Endothelial cell of umbilical vein (primary cell): ENCODE data around the gene EML6. TPM values are rescaled to one million over a fixed set of nuclear protein-coding genes. Genes with fewer than 3 reads are reported as not detected.

Experiments used
- BruUV-seq: library from RNA; stranded (reverse); fragments of 400-500 nt; replicated peaks from 2 replicates; lab custom pipeline; 2021; lab: Mats Ljungman, UMichigan
- CTCF ChIA-PET: fragments of 300-600, 350-600 bp; sonication (Branson Sonifier 250); formaldehyde crosslinking; loops from one replicate; lab custom pipeline; 2021; ENCODE audit warnings: antibody characterized with exemption, inconsistent platforms; lab: Charles Lee
- POLR2A ChIA-PET: fragments of 300-600, 350-600 bp; sonication (Branson Sonifier 250); formaldehyde crosslinking; loops from one replicate; lab custom pipeline; 2021; ENCODE audit warnings: antibody characterized with exemption, inconsistent platforms; lab: Charles Lee
- DNase-seq: peaks from one replicate; pipeline ENCODE4 v3.0.0-alpha.2; 2011; ENCODE audit warnings: low read depth, low spot score
- FAIRE-seq: peaks from 2 replicates; lab custom pipeline; 2011; peaks lifted over from hg19 to GRCh38; lab: Jason Lieb, UNC
- H2AFZ ChIP-seq: 2 replicates; pipeline ENCODE4 v1.6.0; 2012; ENCODE audit warnings: low read depth, low read length, control low read depth, inconsistent platforms
- H3K27ac ChIP-seq: 2 replicates; pipeline ENCODE4 v1.5.1; 2011; ENCODE audit warnings: low read depth, mild to moderate bottlenecking, control low read depth, low read length, moderate library complexity; ENCODE audit not compliant: insufficient read depth
- H3K27me3 ChIP-seq, 2 experiments: 2 replicates each; pipeline versions ENCODE4 v1.6.0 to v1.6.1; 2011; ENCODE audit warnings: low read length in 2 of 2, mixed read lengths in 1 of 2; ENCODE audit not compliant: control insufficient read depth in 2 of 2, insufficient read depth in 2 of 2
- H3K36me3 ChIP-seq, 2 experiments: 2 replicates in 1 of 2; 3 replicates in 1 of 2; pipeline ENCODE4 v1.5.1; 2011; ENCODE audit warnings: low read length in 2 of 2, mild to moderate bottlenecking in 1 of 2, moderate library complexity in 1 of 2; ENCODE audit not compliant: control insufficient read depth in 2 of 2, insufficient read depth in 2 of 2; ENCODE audit errors: extremely low read depth in 1 of 2
- H3K4me1 ChIP-seq: 3 replicates; pipeline ENCODE4 v1.5.1; 2011; ENCODE audit warnings: mild to moderate bottlenecking, low read length; ENCODE audit not compliant: control insufficient read depth, insufficient read depth; ENCODE audit errors: extremely low read depth
- H3K4me2 ChIP-seq: 2 replicates; pipeline ENCODE4 v1.6.1; 2011; ENCODE audit warnings: low read length, control low read depth, mixed read lengths; ENCODE audit not compliant: insufficient read depth
- H3K4me3 ChIP-seq, 3 experiments: fragments of 200-600 bp in 1 of 3; sonication (generic), shearing (Covaris generic) in 1 of 3; replicated peaks in 1 of 3; 2 replicates each; pipeline ENCODE4 v1.5.1; 2011 to 2016; ENCODE audit warnings: control low read depth in 3 of 3, low read length in 3 of 3, mild to moderate bottlenecking in 2 of 3, inconsistent platforms in 1 of 3, low read depth in 1 of 3, moderate library complexity in 1 of 3; ENCODE audit not compliant: insufficient read depth in 1 of 3
- H3K79me2 ChIP-seq: 2 replicates; pipeline ENCODE4 v1.6.0; 2012; ENCODE audit warnings: low read length, inconsistent platforms; ENCODE audit not compliant: control insufficient read depth, insufficient read depth
- H3K9ac ChIP-seq: replicated peaks from 2 replicates; pipeline ENCODE3; 2011; ENCODE audit warnings: low read length, control low read depth; ENCODE audit not compliant: insufficient read depth; ENCODE audit errors: extremely low read depth
- H3K9me1 ChIP-seq: replicated peaks from 3 replicates; pipeline ENCODE4 v1.6.0; 2011; ENCODE audit warnings: mild to moderate bottlenecking, low read length; ENCODE audit not compliant: control insufficient read depth, insufficient read depth; ENCODE audit errors: extremely low read depth
- H3K9me3 ChIP-seq: replicated peaks from 2 replicates; pipeline ENCODE4 v1.5.1; 2012; ENCODE audit warnings: low read length, inconsistent platforms; ENCODE audit not compliant: control insufficient read depth, insufficient read depth
- H4K20me1 ChIP-seq: replicated peaks from 2 replicates; pipeline ENCODE3; 2011; ENCODE audit warnings: mild to moderate bottlenecking, low read length; ENCODE audit not compliant: control insufficient read depth, insufficient read depth; ENCODE audit errors: extremely low read depth
- CTCF ChIP-seq, 2 donors: IDR thresholded peaks; 1 replicate in 1 of 2; 2 replicates in 1 of 2; pipeline ENCODE4 v1.5.1; 2011; ENCODE audit warnings: low read length in 2 of 2, mild to moderate bottlenecking in 2 of 2, moderate library complexity in 2 of 2, control low read depth in 1 of 2, inconsistent platforms in 1 of 2, low read depth in 1 of 2; ENCODE audit not compliant: insufficient read depth in 1 of 2; ENCODE audit errors: extremely low read depth in 1 of 2
- EZH2 ChIP-seq: IDR thresholded peaks from 2 replicates; pipeline ENCODE4 v1.6.1; 2012; ENCODE audit warnings: borderline replicate concordance, low read depth, mild to moderate bottlenecking, moderate library complexity, low read length, inconsistent platforms; ENCODE audit not compliant: severe bottlenecking
- FOS ChIP-seq: IDR thresholded peaks from 2 replicates; pipeline ENCODE4 v1.6.1; 2011; ENCODE audit warnings: mild to moderate bottlenecking, low read length, moderate library complexity, borderline replicate concordance; ENCODE audit not compliant: insufficient read depth
- GATA2 ChIP-seq: IDR thresholded peaks from 2 replicates; pipeline ENCODE4 v1.7.0; 2011; ENCODE audit warnings: low read depth, mild to moderate bottlenecking, moderate library complexity, mixed read lengths, low read length; ENCODE audit not compliant: insufficient read length, insufficient read depth
- JUN ChIP-seq: IDR thresholded peaks from 2 replicates; pipeline ENCODE4 v1.6.1; 2011; ENCODE audit warnings: borderline replicate concordance, low read depth; ENCODE audit not compliant: insufficient read length, insufficient read depth
- MAX ChIP-seq: IDR thresholded peaks from 2 replicates; pipeline ENCODE4 v1.6.1; 2011; ENCODE audit not compliant: insufficient read depth, insufficient read length
- MYC ChIP-seq: IDR thresholded peaks from one replicate; pipeline ENCODE4 v1.6.1; 2011; ENCODE audit warnings: mild to moderate bottlenecking, low read depth, low read length
- POLR2A ChIP-seq: IDR thresholded peaks from 2 replicates; pipeline ENCODE4 v1.6.1; 2012; ENCODE audit warnings: low read depth, mild to moderate bottlenecking, control low read depth, low read length
- POLR2AphosphoS5 ChIP-seq: IDR thresholded peaks from 2 replicates; pipeline ENCODE4 v1.6.1; 2012; ENCODE audit warnings: low read depth, mild to moderate bottlenecking, control low read depth, low read length, moderate library complexity; ENCODE audit not compliant: insufficient read depth
- dilution Hi-C: fragments of 300-500 bp; cut with MboI; formaldehyde crosslinking; loops from one replicate; pipeline ENCODE4 v1.15.0; 2019; ENCODE audit warnings: low sequenced_read_pairs; ENCODE audit not compliant: extremely low pct_ligation_motif_present
- intact Hi-C: fragments of 100-400 bp; cut with micrococcal nuclease; formaldehyde crosslinking; loops from one replicate; pipeline ENCODE4 v1.10.0; 2022
- polyA plus RNA-seq, 4 experiments: library from polyadenylated mRNA; depleted of rRNA in 3 of 4; stranded (reverse) in 3 of 4; unstranded in 1 of 4; fragments of >200 nt; gene quantifications; 2 replicates each; pipeline versions ENCODE4 v1.2.1 to v1.2.3, GENCODE V29; 2011 to 2012; ENCODE audit warnings: missing spikeins in 1 of 4
- total RNA-seq: library from RNA; stranded (reverse); gene quantifications from 2 replicates; pipeline ENCODE4 v1.2.3, GENCODE V29; 2021

Gene EML6
- total and polyA plus RNA-seq, 2 donors (not counting 3 experiments of a cell fraction or from before 2014, with no cell fraction given) = 0.79 to 2.1 TPM

- H3K36me3 ChIP-seq = no peaks in the 10 kb centered on the region
- no TSS peak for BruUV-seq
- FAIRE-seq (no peak), DNase-seq (no peak)
- H3K4me2 ChIP-seq = no peak overlapping the region
- no peaks in the 10 kb centered on the region for H3K9me3 ChIP-seq
- peaks cover 47% of the 10 kb centered on the region for H4K20me1 ChIP-seq
- intact Hi-C loops (no loop called here), dilution Hi-C loops (no loop called here)
- ChIA-PET CTCF (interaction anchor here (1.0 to 1.8 kb wide), 5 partner anchors 8 to 174 kb away, joined by 3 to 6 read pairs (median 5); no protein-coding TSS in a partner anchor), POLR2A (no interaction called here)
- peaks cover 4% of the 10 kb centered on the region for H3K9me1 ChIP-seq
- no peak overlapping the region for H3K9ac ChIP-seq
- H3K4me3 ChIP-seq = no peak overlapping the region
- H3K79me2 ChIP-seq = peaks cover 100% of the 10 kb centered on the region
- H3K4me1 ChIP-seq = peaks cover 11% of the 10 kb centered on the region
- TF ChIP-seq MAX = no peak
- no peak for TF ChIP-seq POLR2AphosphoS5
- TF ChIP-seq GATA2 = no peak
- no peak for TF ChIP-seq FOS
- TF ChIP-seq POLR2A = no peak
- TF ChIP-seq MYC = no peak
- no peak for TF ChIP-seq EZH2
- no peak for TF ChIP-seq CTCF (IDR thresholded peaks at IDR 0.05; ENCODE audit: extremely low read depth in 1 of 2, insufficient read depth in 1 of 2, low read depth in 1 of 2, low read length in 2 of 2)
- TF ChIP-seq JUN = no peak
- H3K27ac ChIP-seq = no peak overlapping the region
- no peaks in the 10 kb centered on the region for H3K27me3 ChIP-seq
- no peak overlapping the region for H2AFZ ChIP-seq
These were observed 275.7 kb downstream of the EML6 start for GRCh38 chr2:54999182-54999581.
